Natural killer cell (primary cell): ENCODE results near the gene NR1H2. TPM values are rescaled to one million over a fixed set of nuclear protein-coding genes. Genes with fewer than 3 reads are reported as not detected.

ENCODE experiments used
- ATAC-seq, 3 donors: fragments of 150-1000 bp in 2 of 3; fragments of 200-7000 bp in 1 of 3; cut with Tn5 transposase; 1 replicate in 1 of 3; 2 replicates in 2 of 3; pipeline ENCODE4 v1.10.0; 2021; ENCODE audit warnings: mild to moderate bottlenecking in 2 of 3, moderate library complexity in 2 of 3
- DNase-seq, 2 donors: peaks; one replicate each; pipeline versions ENCODE4 v3.0.0 to v3.0.0-alpha.2; 2013 to 2021; ENCODE audit warnings: mixed read lengths in 1 of 2
- H3K27ac ChIP-seq: one replicate; pipeline ENCODE4 v1.5.1; 2013; ENCODE audit warnings: mild to moderate bottlenecking, low read length
- H3K27me3 ChIP-seq: one replicate; pipeline ENCODE4 v1.6.1; 2013; ENCODE audit warnings: low read length; ENCODE audit not compliant: control insufficient read depth, insufficient read depth
- H3K36me3 ChIP-seq: one replicate; pipeline ENCODE4 v1.6.1; 2013; ENCODE audit warnings: low read length; ENCODE audit not compliant: control insufficient read depth, insufficient read depth
- H3K4me1 ChIP-seq: one replicate; pipeline ENCODE4 v1.6.1; 2013; ENCODE audit warnings: low read length; ENCODE audit not compliant: control insufficient read depth, insufficient read depth
- H3K4me3 ChIP-seq: one replicate; pipeline ENCODE4 v1.5.1; 2013; ENCODE audit warnings: low read length
- H3K9me3 ChIP-seq: one replicate; pipeline ENCODE4 v1.6.1; 2013; ENCODE audit warnings: low read length; ENCODE audit not compliant: control insufficient read depth, insufficient read depth
- H3K27ac Mint-ChIP-seq, 2 donors: one replicate each; pipeline ENCODE4 v1.8.0; 2022; ENCODE audit warnings: mild to moderate bottlenecking in 2 of 2, mixed read lengths in 2 of 2, moderate library complexity in 1 of 2
- H3K27me3 Mint-ChIP-seq, 2 donors: one replicate each; pipeline ENCODE4 v1.8.0; 2022; ENCODE audit warnings: low read depth in 2 of 2, mixed read lengths in 2 of 2
- H3K36me3 Mint-ChIP-seq: one replicate; pipeline ENCODE4 v1.8.0; 2022; ENCODE audit warnings: mixed read lengths
- H3K4me1 Mint-ChIP-seq, 2 donors: one replicate each; pipeline ENCODE4 v1.8.0; 2022; ENCODE audit warnings: mixed read lengths in 2 of 2
- H3K4me3 Mint-ChIP-seq: one replicate; pipeline ENCODE4 v1.8.0; 2022; ENCODE audit warnings: mild to moderate bottlenecking, moderate library complexity, mixed read lengths
- H3K9me3 Mint-ChIP-seq, 2 donors: one replicate each; pipeline ENCODE4 v1.8.0; 2022; ENCODE audit warnings: mixed read lengths in 2 of 2
- WGBS: methylation state at CpG from one replicate; pipeline ENCODE4 v1.1.7; 2013; ENCODE audit warnings: missing lambda C conversion rate; ENCODE audit not compliant: insufficient coverage; 5-methylcytosine and 5-hydroxymethylcytosine counted together
- intact Hi-C: fragments of 100-400 bp; cut with micrococcal nuclease; formaldehyde crosslinking; loops from one replicate; pipeline ENCODE4 v1.14.2; 2022
- total RNA-seq, 4 donors: library from RNA; stranded (reverse); fragments of 120-200 nt in 1 of 4; gene quantifications; one replicate each; pipeline versions ENCODE4 v1.2.3 to v1.2.4, GENCODE V29; 2013 to 2022
- TF ChIP-seq, protein P1 (sequence below): fragments of 200-600 bp; IDR thresholded peaks from one replicate; pipeline ENCODE4 v1.8.0; 2022; ENCODE audit warnings: antibody characterized with exemption

The NR1H2 gene
- total RNA-seq, 3 donors from 2014 or later (not counting 1 experiment from before 2014, with no cell fraction given), result 185 to 217 (median 211) TPM

DNA sequence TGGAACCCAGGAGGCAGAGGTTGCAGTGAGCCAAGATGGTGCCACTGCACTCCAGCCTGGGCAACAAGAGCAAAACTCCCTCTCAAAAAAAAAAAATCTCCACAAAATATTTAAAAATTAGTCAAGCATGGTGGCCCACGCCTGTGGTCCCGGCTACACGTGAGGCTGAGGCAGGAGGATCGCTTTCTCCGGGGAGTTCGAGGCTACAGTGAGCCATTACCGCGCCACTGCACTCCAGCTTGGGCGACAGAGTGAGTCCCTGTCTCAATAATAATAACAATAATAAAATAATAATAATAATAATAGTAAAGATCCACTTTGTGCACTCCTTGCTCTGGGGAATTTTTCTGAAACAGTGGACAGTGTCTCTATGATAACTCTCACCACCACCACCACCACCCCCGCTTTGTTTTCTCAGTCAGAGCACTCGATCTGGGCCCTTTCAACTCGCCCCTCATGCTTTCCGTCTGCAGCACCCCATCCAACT lies 19.5 kb upstream of the NR1H2 start:
- H3K27me3 Mint-ChIP-seq, result no peaks in the 10 kb centered on the region
- intact Hi-C loops, result loop anchor here (1.0 to 5.0 kb wide), 5 partner anchors 58 to 426 kb away; partner anchors contain the start of genes EMC10 and GARIN5A
- TF ChIP-seq, protein P1, sequence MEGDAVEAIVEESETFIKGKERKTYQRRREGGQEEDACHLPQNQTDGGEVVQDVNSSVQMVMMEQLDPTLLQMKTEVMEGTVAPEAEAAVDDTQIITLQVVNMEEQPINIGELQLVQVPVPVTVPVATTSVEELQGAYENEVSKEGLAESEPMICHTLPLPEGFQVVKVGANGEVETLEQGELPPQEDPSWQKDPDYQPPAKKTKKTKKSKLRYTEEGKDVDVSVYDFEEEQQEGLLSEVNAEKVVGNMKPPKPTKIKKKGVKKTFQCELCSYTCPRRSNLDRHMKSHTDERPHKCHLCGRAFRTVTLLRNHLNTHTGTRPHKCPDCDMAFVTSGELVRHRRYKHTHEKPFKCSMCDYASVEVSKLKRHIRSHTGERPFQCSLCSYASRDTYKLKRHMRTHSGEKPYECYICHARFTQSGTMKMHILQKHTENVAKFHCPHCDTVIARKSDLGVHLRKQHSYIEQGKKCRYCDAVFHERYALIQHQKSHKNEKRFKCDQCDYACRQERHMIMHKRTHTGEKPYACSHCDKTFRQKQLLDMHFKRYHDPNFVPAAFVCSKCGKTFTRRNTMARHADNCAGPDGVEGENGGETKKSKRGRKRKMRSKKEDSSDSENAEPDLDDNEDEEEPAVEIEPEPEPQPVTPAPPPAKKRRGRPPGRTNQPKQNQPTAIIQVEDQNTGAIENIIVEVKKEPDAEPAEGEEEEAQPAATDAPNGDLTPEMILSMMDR, result no peak
- 37% methylated on average over 10 of the region's 13 CpGs for WGBS
- ATAC-seq, result no peak
- H3K4me1 ChIP-seq, result peaks cover 30% of the 10 kb centered on the region
- no peaks in the 10 kb centered on the region for H3K27me3 ChIP-seq
- no peaks in the 10 kb centered on the region for H3K9me3 ChIP-seq
- H3K27ac ChIP-seq, result no peak overlapping the region
- H3K36me3 Mint-ChIP-seq, result no peaks in the 10 kb centered on the region
- no peaks in the 10 kb centered on the region for H3K36me3 ChIP-seq
- H3K4me3 Mint-ChIP-seq, result peak overlapping the region; percentile 95
- peak overlapping the region; percentile 65 for H3K4me3 ChIP-seq
- peak in 1 of 2 donors; percentile 5 for DNase-seq
- peak overlapping the region; percentile 97 to 99 for H3K27ac Mint-ChIP-seq
- H3K9me3 Mint-ChIP-seq, result no peaks in the 10 kb centered on the region
- H3K4me1 Mint-ChIP-seq, result peaks cover 31 to 40% of the 10 kb centered on the region in 2 donors

DNA sequence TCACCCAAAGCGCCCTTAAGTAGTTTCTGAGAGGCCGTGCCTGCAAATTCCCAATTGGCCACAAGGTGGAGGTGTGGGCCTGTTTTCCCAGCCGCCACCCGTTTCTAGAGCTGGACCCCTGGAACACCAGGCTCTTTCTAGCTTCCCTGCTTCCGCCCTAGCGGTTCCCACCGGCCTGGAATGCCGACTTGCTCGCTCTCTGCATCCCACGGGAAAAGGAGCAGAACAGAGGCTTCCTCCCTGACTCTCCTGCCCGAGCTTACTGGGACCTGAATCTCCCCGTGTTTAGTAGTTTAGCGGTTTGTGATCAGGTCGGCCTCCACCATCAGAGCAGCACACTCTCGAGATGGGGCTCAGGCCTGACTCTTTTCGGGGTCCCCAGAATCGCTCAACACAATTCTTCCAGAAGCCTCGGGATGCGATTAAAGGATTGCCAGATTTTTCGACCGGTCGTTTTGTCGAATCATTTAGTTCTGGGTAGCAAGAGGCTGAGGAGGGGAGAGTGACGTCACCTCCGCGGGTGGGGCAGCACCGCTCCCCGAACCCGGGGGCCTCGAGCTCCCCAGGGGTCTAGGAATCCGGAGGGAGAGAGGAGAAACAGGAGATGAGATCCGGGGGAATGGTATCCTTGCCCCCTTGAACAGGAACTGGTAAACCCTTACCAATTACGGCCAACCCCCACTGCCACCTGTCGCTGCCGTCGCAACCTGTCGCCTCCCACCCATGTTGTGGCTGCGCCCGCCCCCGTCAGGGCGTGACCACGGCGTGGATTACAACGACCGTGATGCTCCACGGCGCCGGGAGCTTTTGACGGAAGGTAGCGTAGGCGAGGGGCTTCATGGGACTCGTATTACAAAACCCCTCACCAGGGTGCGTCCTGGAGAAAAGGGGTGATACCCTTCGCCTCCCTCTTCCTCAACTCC lies 18.8 kb upstream of the NR1H2 start:
- H3K27ac Mint-ChIP-seq, result peak overlapping the region; percentile 97 to 99
- H3K4me1 Mint-ChIP-seq, result peaks cover 31 to 46% of the 10 kb centered on the region in 2 donors
- H3K9me3 Mint-ChIP-seq, result no peaks in the 10 kb centered on the region
- no peaks in the 10 kb centered on the region for H3K9me3 ChIP-seq
- H3K27me3 ChIP-seq, result no peaks in the 10 kb centered on the region
- 11% methylated on average over 52 of the region's 54 CpGs for WGBS
- H3K27me3 Mint-ChIP-seq, result no peaks in the 10 kb centered on the region
- peak; percentile 84 to 93 for DNase-seq
- H3K36me3 ChIP-seq, result no peaks in the 10 kb centered on the region
- H3K4me1 ChIP-seq, result peaks cover 31% of the 10 kb centered on the region
- peak overlapping the region; percentile 95 for H3K4me3 Mint-ChIP-seq
- TF ChIP-seq, protein P1, result peak; percentile 88
- intact Hi-C loops, result loop anchor here (1.0 to 5.0 kb wide), 5 partner anchors 57 to 425 kb away; partner anchors contain the start of genes EMC10 and GARIN5A
- peak overlapping the region; percentile 65 for H3K4me3 ChIP-seq
- ATAC-seq, result peak; percentile 81 to 91 (median 85)
- H3K27ac ChIP-seq, result peak overlapping the region; percentile 95
- no peaks in the 10 kb centered on the region for H3K36me3 Mint-ChIP-seq

DNA sequence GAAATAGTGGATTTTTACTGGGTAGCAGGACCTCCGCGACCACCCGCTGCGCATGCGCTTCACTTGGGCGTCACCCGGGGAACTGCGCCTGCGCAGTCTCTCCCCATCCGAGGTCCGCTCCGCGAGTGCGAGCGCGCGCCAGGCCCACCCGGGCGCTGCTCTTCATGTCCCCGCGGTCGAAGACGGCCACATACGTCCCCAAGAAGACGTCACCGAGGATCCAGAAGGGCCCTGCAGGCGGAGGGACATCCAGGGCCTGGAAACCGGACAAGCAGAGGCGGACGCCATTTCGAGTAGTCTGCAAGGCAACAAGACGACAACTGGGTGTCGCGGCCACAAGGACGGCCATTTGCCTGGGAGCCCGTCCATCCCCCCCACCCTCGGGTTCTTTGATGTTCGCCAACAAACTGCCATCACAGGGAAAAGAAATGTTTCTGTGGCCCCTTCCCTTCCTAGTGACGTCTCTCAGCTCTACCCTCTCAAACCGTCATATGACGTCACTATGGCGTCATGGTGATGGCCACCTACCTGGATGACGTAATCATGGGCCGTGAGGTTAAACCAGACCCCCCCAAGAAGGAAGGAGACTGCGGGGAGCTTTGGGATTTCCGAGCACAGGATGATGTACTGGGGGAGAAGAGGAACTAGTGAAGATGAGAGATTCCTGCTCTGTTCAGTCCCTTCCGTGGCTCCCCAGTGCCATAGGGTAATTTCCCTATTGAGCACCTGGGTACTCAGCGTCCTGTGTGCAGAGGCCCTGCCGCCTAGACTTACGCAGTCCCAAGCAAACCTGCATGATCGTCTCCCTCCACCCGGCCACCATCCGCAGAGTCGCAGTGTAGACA lies 17.6 kb upstream of the NR1H2 start:
- Histone ChIP-seq H3K4me1 (peaks cover 36% of the 10 kb centered on the region), H3K4me3 (peak overlapping the region; percentile 65), H3K27me3 (no peaks in the 10 kb centered on the region), H3K9me3 (no peaks in the 10 kb centered on the region), H3K27ac (peak overlapping the region; percentile 95), H3K36me3 (no peaks in the 10 kb centered on the region)
- peak overlapping the region; percentile 95 for H3K4me3 Mint-ChIP-seq
- peak; percentile 78 to 91 for DNase-seq
- H3K27ac Mint-ChIP-seq, result peak overlapping the region; percentile 97 to 99
- 36% methylated on average over 54 of the region's 54 CpGs for WGBS
- TF ChIP-seq, protein P1, result no peak
- no peaks in the 10 kb centered on the region for H3K36me3 Mint-ChIP-seq
- no peaks in the 10 kb centered on the region for H3K9me3 Mint-ChIP-seq
- H3K27me3 Mint-ChIP-seq, result no peaks in the 10 kb centered on the region
- H3K4me1 Mint-ChIP-seq, result peaks cover 36 to 54% of the 10 kb centered on the region in 2 donors
- intact Hi-C loops, result loop anchor here (5.0 kb wide), 2 partner anchors 119 to 199 kb away; partner anchors contain the start of genes EMC10 and GARIN5A
- ATAC-seq, result peak; percentile 21 to 52 (median 46)
